Caco-2 (cell line): Measurements from ENCODE around the gene DNM2. TPM values are rescaled to one million over a fixed set of nuclear protein-coding genes. Genes with fewer than 3 reads are reported as not detected.

Experiments
- BruUV-seq: library from RNA; stranded (reverse); fragments of 400-500 nt; replicated peaks from 2 replicates; lab custom pipeline; 2021; lab: Mats Ljungman, UMichigan
- CTCF ChIA-PET: fragments of 300-600 bp; sonication (Branson Sonifier 250); formaldehyde crosslinking; loops from one replicate; lab custom pipeline; 2022; ENCODE audit warnings: antibody characterized with exemption; lab: Charles Lee
- POLR2A ChIA-PET: fragments of 300-600 bp; sonication (Branson Sonifier 250); formaldehyde crosslinking; loops from one replicate; lab custom pipeline; 2022; ENCODE audit warnings: antibody characterized with exemption; lab: Charles Lee
- DNase-seq, 2 experiments: peaks; one replicate each; pipeline versions ENCODE4 v3.0.0 to v3.0.0-alpha.2; 2020 to 2022
- H3K27me3 ChIP-seq: replicated peaks from 2 replicates; pipeline ENCODE4 v1.6.0; 2011; ENCODE audit warnings: low read length; ENCODE audit not compliant: control insufficient read depth, insufficient read depth
- H3K36me3 ChIP-seq: 2 replicates; pipeline ENCODE4 v1.5.1; 2011; ENCODE audit warnings: low read length; ENCODE audit not compliant: control insufficient read depth, insufficient read depth
- H3K4me1 ChIP-seq: fragments of 250-450 bp; sonication (Bioruptor Pico); 2 replicates; pipeline ENCODE4 v1.5.1; 2020; ENCODE audit warnings: mild to moderate bottlenecking
- H3K4me3 ChIP-seq: 2 replicates; pipeline ENCODE4 v1.5.1; 2011; ENCODE audit warnings: low read depth, mild to moderate bottlenecking, control low read depth, low read length
- H3K9me3 ChIP-seq: fragments of 250-450 bp; sonication (Bioruptor Pico); 2 replicates; pipeline ENCODE4 v1.5.1; 2020; ENCODE audit warnings: mild to moderate bottlenecking, moderate library complexity
- H3K27ac Mint-ChIP-seq: one replicate; pipeline ENCODE4 v1.8.0; 2022; ENCODE audit warnings: mixed read lengths; ENCODE audit not compliant: unreplicated experiment
- H3K27me3 Mint-ChIP-seq: one replicate; pipeline ENCODE4 v1.8.0; 2022; ENCODE audit warnings: mixed read lengths; ENCODE audit not compliant: insufficient read depth, unreplicated experiment
- H3K36me3 Mint-ChIP-seq: one replicate; pipeline ENCODE4 v1.8.0; 2022; ENCODE audit warnings: mild to moderate bottlenecking, mixed read lengths; ENCODE audit not compliant: insufficient read depth, unreplicated experiment
- H3K4me1 Mint-ChIP-seq: one replicate; pipeline ENCODE4 v1.8.0; 2022; ENCODE audit warnings: low read depth, mixed read lengths; ENCODE audit not compliant: unreplicated experiment
- H3K4me3 Mint-ChIP-seq: one replicate; pipeline ENCODE4 v1.8.0; 2022; ENCODE audit warnings: mild to moderate bottlenecking, moderate library complexity, mixed read lengths; ENCODE audit not compliant: unreplicated experiment
- H3K9me3 Mint-ChIP-seq: one replicate; pipeline ENCODE4 v1.8.0; 2022; ENCODE audit warnings: mixed read lengths; ENCODE audit not compliant: unreplicated experiment
- intact Hi-C: fragments of 100-400 bp; cut with micrococcal nuclease; formaldehyde crosslinking; loops from one replicate; pipeline ENCODE4 v1.10.0; 2022; ENCODE audit not compliant: unreplicated experiment
- total RNA-seq: library from RNA; stranded (reverse); gene quantifications from 2 replicates; pipeline ENCODE4 v1.2.3, GENCODE V29; 2022
- TF ChIP-seq, protein P1 (sequence below), 2 experiments: fragments of 200-600 bp in 1 of 2; IDR thresholded peaks; 1 replicate in 1 of 2; 2 replicates in 1 of 2; pipeline versions ENCODE4 v1.5.1 to v1.8.0; 2011 to 2022; ENCODE audit warnings: antibody characterized with exemption in 1 of 2, control low read depth in 1 of 2, inconsistent platforms in 1 of 2, low read depth in 1 of 2, low read length in 1 of 2, mild to moderate bottlenecking in 1 of 2, moderate library complexity in 1 of 2; ENCODE audit not compliant: insufficient read depth in 1 of 2, severe bottlenecking in 1 of 2, unreplicated experiment in 1 of 2

Gene DNM2
- total RNA-seq, 1 experiment from 2014 or later, result 137 TPM

DNA sequence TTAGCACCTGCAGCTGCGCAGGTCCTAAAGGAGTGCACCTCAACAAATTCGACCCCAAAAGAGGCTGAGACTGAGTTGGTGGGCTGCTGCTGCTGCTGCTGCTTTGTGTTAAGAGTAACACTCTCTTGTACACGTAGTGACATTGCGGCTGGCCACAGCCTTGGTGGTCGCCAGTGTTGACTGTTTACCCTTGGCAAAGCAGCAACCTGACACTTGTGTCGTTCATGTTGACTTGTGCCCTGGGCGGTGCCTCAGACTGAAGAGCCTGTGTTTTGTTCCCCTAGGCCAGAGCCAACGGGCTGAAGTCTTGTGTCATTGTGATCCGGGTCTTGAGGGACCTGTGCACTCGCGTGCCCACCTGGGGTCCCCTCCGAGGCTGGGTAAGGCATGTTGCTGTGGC is 39.1 kb upstream of the DNM2 start:
- H3K27me3 Mint-ChIP-seq, result no peaks in the 10 kb centered on the region
- no peaks in the 10 kb centered on the region for H3K9me3 ChIP-seq
- no peaks in the 10 kb centered on the region for H3K9me3 Mint-ChIP-seq
- H3K36me3 ChIP-seq, result peaks cover 16% of the 10 kb centered on the region
- ChIA-PET POLR2A (no interaction called here), CTCF (no interaction called here)
- DNase-seq, result no peak
- no peaks in the 10 kb centered on the region for H3K4me1 Mint-ChIP-seq
- no peak overlapping the region for H3K27ac Mint-ChIP-seq
- H3K36me3 Mint-ChIP-seq, result peaks cover 98% of the 10 kb centered on the region
- H3K4me3 Mint-ChIP-seq, result no peak overlapping the region
- H3K4me3 ChIP-seq, result no peak overlapping the region
- H3K4me1 ChIP-seq, result no peaks in the 10 kb centered on the region
- TF ChIP-seq, protein P1, sequence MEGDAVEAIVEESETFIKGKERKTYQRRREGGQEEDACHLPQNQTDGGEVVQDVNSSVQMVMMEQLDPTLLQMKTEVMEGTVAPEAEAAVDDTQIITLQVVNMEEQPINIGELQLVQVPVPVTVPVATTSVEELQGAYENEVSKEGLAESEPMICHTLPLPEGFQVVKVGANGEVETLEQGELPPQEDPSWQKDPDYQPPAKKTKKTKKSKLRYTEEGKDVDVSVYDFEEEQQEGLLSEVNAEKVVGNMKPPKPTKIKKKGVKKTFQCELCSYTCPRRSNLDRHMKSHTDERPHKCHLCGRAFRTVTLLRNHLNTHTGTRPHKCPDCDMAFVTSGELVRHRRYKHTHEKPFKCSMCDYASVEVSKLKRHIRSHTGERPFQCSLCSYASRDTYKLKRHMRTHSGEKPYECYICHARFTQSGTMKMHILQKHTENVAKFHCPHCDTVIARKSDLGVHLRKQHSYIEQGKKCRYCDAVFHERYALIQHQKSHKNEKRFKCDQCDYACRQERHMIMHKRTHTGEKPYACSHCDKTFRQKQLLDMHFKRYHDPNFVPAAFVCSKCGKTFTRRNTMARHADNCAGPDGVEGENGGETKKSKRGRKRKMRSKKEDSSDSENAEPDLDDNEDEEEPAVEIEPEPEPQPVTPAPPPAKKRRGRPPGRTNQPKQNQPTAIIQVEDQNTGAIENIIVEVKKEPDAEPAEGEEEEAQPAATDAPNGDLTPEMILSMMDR (IDR thresholded peaks at IDR 0.05; ENCODE audit: insufficient read depth in 1 of 2, low read depth in 1 of 2, low read length in 1 of 2, severe bottlenecking in 1 of 2, unreplicated experiment in 1 of 2), result no peak
- BruUV-seq, result no TSS peak
- intact Hi-C loops, result no loop called here
- H3K27me3 ChIP-seq, result no peaks in the 10 kb centered on the region

DNA sequence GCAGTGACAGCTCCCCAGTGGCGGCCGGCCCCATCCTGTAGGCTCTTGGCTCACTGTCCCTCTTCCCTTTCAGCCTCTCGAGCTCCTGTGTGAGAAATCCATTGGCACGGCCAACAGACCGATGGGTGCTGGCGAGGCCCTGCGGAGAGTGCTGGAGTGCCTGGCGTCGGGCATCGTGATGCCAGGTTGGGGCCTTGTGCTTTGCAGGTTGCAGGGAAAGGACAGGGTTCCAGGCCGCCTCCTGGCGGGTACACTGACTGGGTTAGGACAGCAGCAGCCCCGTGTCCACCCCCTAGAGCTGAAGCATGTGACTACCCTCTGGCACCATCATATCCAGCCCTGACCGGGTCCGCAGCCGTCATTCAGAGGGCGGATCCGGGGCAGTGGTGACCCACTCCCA is 38.1 kb upstream of the DNM2 start:
- intact Hi-C loops, result no loop called here
- TF ChIP-seq, protein P1 (IDR thresholded peaks at IDR 0.05; ENCODE audit: insufficient read depth in 1 of 2, low read depth in 1 of 2, low read length in 1 of 2, severe bottlenecking in 1 of 2, unreplicated experiment in 1 of 2), result no peak
- no peaks in the 10 kb centered on the region for H3K9me3 ChIP-seq
- H3K36me3 ChIP-seq, result peaks cover 16% of the 10 kb centered on the region
- H3K36me3 Mint-ChIP-seq, result peaks cover 98% of the 10 kb centered on the region
- CTCF ChIA-PET, result no interaction called here
- POLR2A ChIA-PET, result no interaction called here
- H3K4me1 Mint-ChIP-seq, result no peaks in the 10 kb centered on the region
- no peak overlapping the region for H3K27ac Mint-ChIP-seq
- H3K4me3 ChIP-seq, result no peak overlapping the region
- no peak overlapping the region for H3K4me3 Mint-ChIP-seq
- BruUV-seq, result no TSS peak
- H3K4me1 ChIP-seq, result no peaks in the 10 kb centered on the region
- H3K27me3 ChIP-seq, result no peaks in the 10 kb centered on the region
- no peaks in the 10 kb centered on the region for H3K27me3 Mint-ChIP-seq
- DNase-seq, result no peak
- H3K9me3 Mint-ChIP-seq, result no peaks in the 10 kb centered on the region

DNA sequence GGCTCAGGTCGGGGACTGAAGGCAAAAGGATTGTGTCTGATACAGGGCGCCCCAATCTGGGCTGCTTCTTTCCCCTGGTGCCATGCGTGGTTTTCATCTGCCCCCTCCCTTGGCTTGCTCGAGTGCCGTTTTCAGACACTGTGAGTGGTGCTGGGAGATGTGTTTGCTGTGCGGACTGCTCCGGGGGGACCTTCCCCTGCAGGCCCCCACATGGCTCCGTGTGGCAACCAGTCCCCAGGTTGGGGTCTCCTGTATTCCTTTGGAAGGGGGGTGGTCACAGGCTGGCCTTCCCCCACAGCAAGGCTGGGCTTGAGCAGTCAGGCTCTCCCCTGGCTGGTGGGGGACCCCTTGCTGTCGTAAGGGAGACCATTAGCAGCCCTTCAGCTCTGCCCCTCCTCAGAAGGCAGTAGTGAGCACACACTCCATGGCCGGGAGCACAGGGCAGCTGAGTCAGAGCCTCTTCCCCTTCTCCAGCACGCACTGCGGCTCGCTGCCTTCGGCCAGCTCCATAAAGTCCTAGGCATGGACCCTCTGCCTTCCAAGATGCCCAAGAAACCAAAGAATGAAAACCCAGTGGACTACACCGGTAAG is 37.2 kb upstream of the DNM2 start:
- Histone ChIP-seq H3K9me3 (no peaks in the 10 kb centered on the region), H3K4me3 (no peak overlapping the region), H3K36me3 (peaks cover 16% of the 10 kb centered on the region), H3K27me3 (no peaks in the 10 kb centered on the region), H3K4me1 (no peaks in the 10 kb centered on the region)
- TF ChIP-seq, protein P1 (IDR thresholded peaks at IDR 0.05; ENCODE audit: insufficient read depth in 1 of 2, low read depth in 1 of 2, low read length in 1 of 2, severe bottlenecking in 1 of 2, unreplicated experiment in 1 of 2), result no peak
- no peaks in the 10 kb centered on the region for H3K9me3 Mint-ChIP-seq
- H3K27me3 Mint-ChIP-seq, result no peaks in the 10 kb centered on the region
- no peaks in the 10 kb centered on the region for H3K4me1 Mint-ChIP-seq
- no TSS peak for BruUV-seq
- POLR2A ChIA-PET, result no interaction called here
- no peak overlapping the region for H3K27ac Mint-ChIP-seq
- intact Hi-C loops, result no loop called here
- CTCF ChIA-PET, result no interaction called here
- no peak for DNase-seq
- no peak overlapping the region for H3K4me3 Mint-ChIP-seq
- peaks cover 98% of the 10 kb centered on the region for H3K36me3 Mint-ChIP-seq
